Measurements from ENCODE around the gene RAB17. TPM values are rescaled to one million over a fixed set of nuclear protein-coding genes. Genes with fewer than 3 reads are reported as not detected.

RAB17 gene
- total RNA-seq, 3 donors from 2014 or later (not counting 1 experiment from before 2014, with no cell fraction given), result not detected

- Mint-ChIP-seq H3K27ac (no peak overlapping the region), H3K27me3 (ENCODE audit: low read depth in 2 of 2) (peaks cover 19 to 24% of the 10 kb centered on the region in 2 donors), H3K4me1 (no peaks in the 10 kb centered on the region), H3K36me3 (no peaks in the 10 kb centered on the region), H3K9me3 (peaks cover 2 to 3% of the 10 kb centered on the region in 2 donors), H3K4me3 (no peak overlapping the region)
- no CpG with 5 or more reads among the region's 1 CpG for WGBS (ENCODE audit: insufficient coverage)
- DNase-seq, result no peak
- TF ChIP-seq CTCF (IDR thresholded peaks at IDR 0.05), result no peak
- Histone ChIP-seq H3K27me3 (ENCODE audit: control insufficient read depth, insufficient read depth, low read length) (no peaks in the 10 kb centered on the region), H3K4me3 (ENCODE audit: low read length) (no peak overlapping the region), H3K4me1 (ENCODE audit: control insufficient read depth, insufficient read depth, low read length) (no peaks in the 10 kb centered on the region), H3K27ac (ENCODE audit: low read length) (no peak overlapping the region), H3K9me3 (ENCODE audit: control insufficient read depth, insufficient read depth, low read length) (peaks cover 14% of the 10 kb centered on the region), H3K36me3 (ENCODE audit: control insufficient read depth, insufficient read depth, low read length) (no peaks in the 10 kb centered on the region)
- intact Hi-C loops (cut with micrococcal nuclease), result no loop called here
- ATAC-seq, result no peak
Measured at GRCh38 chr2:237555560-237555959, 35.0 kb downstream of the RAB17 start.

- Mint-ChIP-seq H3K27ac (no peak overlapping the region), H3K4me3 (no peak overlapping the region), H3K9me3 (peaks cover 2 to 3% of the 10 kb centered on the region in 2 donors), H3K4me1 (no peaks in the 10 kb centered on the region), H3K27me3 (ENCODE audit: low read depth in 2 of 2) (peaks cover 13 to 14% of the 10 kb centered on the region in 2 donors), H3K36me3 (no peaks in the 10 kb centered on the region)
- H3K27me3 ChIP-seq (ENCODE audit: control insufficient read depth, insufficient read depth, low read length), result no peaks in the 10 kb centered on the region
- H3K27ac ChIP-seq (ENCODE audit: low read length), result no peak overlapping the region
- peaks cover 14% of the 10 kb centered on the region for H3K9me3 ChIP-seq (ENCODE audit: control insufficient read depth, insufficient read depth, low read length)
- DNase-seq, result no peak
- H3K4me3 ChIP-seq (ENCODE audit: low read length), result no peak overlapping the region
- WGBS (ENCODE audit: insufficient coverage), result 89% methylated on average over 7 of the region's 7 CpGs
- no peaks in the 10 kb centered on the region for H3K4me1 ChIP-seq (ENCODE audit: control insufficient read depth, insufficient read depth, low read length)
- TF ChIP-seq CTCF (IDR thresholded peaks at IDR 0.05), result no peak
- intact Hi-C loops (cut with micrococcal nuclease), result no loop called here
- ATAC-seq, result no peak
- H3K36me3 ChIP-seq (ENCODE audit: control insufficient read depth, insufficient read depth, low read length), result no peaks in the 10 kb centered on the region
Measured at GRCh38 chr2:237553948-237554347, 36.6 kb downstream of the RAB17 start.

- no peaks in the 10 kb centered on the region for H3K36me3 ChIP-seq (ENCODE audit: control insufficient read depth, insufficient read depth, low read length)
- H3K27ac Mint-ChIP-seq, result no peak overlapping the region
- H3K4me3 ChIP-seq (ENCODE audit: low read length), result no peak overlapping the region
- DNase-seq, result no peak
- no peak overlapping the region for H3K4me3 Mint-ChIP-seq
- peaks cover 10 to 11% of the 10 kb centered on the region in 2 donors for H3K27me3 Mint-ChIP-seq (ENCODE audit: low read depth in 2 of 2)
- H3K27ac ChIP-seq (ENCODE audit: low read length), result no peak overlapping the region
- H3K4me1 ChIP-seq (ENCODE audit: control insufficient read depth, insufficient read depth, low read length), result no peaks in the 10 kb centered on the region
- intact Hi-C loops (cut with micrococcal nuclease), result no loop called here
- peaks cover 2 to 3% of the 10 kb centered on the region in 2 donors for H3K9me3 Mint-ChIP-seq
- H3K27me3 ChIP-seq (ENCODE audit: control insufficient read depth, insufficient read depth, low read length), result no peaks in the 10 kb centered on the region
- peaks cover 14% of the 10 kb centered on the region for H3K9me3 ChIP-seq (ENCODE audit: control insufficient read depth, insufficient read depth, low read length)
- H3K36me3 Mint-ChIP-seq, result no peaks in the 10 kb centered on the region
- ATAC-seq, result no peak
- TF ChIP-seq CTCF (IDR thresholded peaks at IDR 0.05), result no peak
- H3K4me1 Mint-ChIP-seq, result no peaks in the 10 kb centered on the region
- 94% methylated on average over 6 of the region's 6 CpGs for WGBS (ENCODE audit: insufficient coverage)
Measured at GRCh38 chr2:237552908-237553307, 37.6 kb downstream of the RAB17 start.

GRCh38 chr2:237551071-237551574, 39.4 kb downstream of the RAB17 start:
- Mint-ChIP-seq H3K9me3 (no peaks in the 10 kb centered on the region), H3K27me3 (ENCODE audit: low read depth in 2 of 2) (peaks cover 5 to 7% of the 10 kb centered on the region in 2 donors), H3K4me1 (no peaks in the 10 kb centered on the region), H3K27ac (no peak overlapping the region), H3K4me3 (no peak overlapping the region), H3K36me3 (no peaks in the 10 kb centered on the region)
- Histone ChIP-seq H3K27me3 (ENCODE audit: control insufficient read depth, insufficient read depth, low read length) (no peaks in the 10 kb centered on the region), H3K9me3 (ENCODE audit: control insufficient read depth, insufficient read depth, low read length) (peaks cover 9% of the 10 kb centered on the region), H3K36me3 (ENCODE audit: control insufficient read depth, insufficient read depth, low read length) (no peaks in the 10 kb centered on the region), H3K4me1 (ENCODE audit: control insufficient read depth, insufficient read depth, low read length) (no peaks in the 10 kb centered on the region), H3K27ac (ENCODE audit: low read length) (no peak overlapping the region), H3K4me3 (ENCODE audit: low read length) (no peak overlapping the region)
- no peak for TF ChIP-seq CTCF (IDR thresholded peaks at IDR 0.05)
- intact Hi-C loops (cut with micrococcal nuclease), result no loop called here
- 90% methylated on average over 16 of the region's 16 CpGs for WGBS (ENCODE audit: insufficient coverage)
- DNase-seq (no peak), ATAC-seq (no peak)

Data from natural killer cell (primary cell).